ENCODE data around the gene ASB9.

- TF ChIP-seq CTCF (IDR thresholded peaks at IDR 0.05), result no peak
- TF ChIP-seq POLR2A (IDR thresholded peaks at IDR 0.05), result no peak
Measured at GRCh38 chrX:15298780-15299179, 28.9 kb upstream of the ASB9 start.
